Stimulated activated naive CD8-positive, alpha-beta T cell treated with anti-CD3 and anti-CD28 coated beads, Interleukin-15, Interleukin-2, amounts not matched to agents 100 U/mL and 50 U/mL, for 24 hours (primary cell): ENCODE measurements around the gene CNGB1.
"Not testable (repeated sequence)": the region's sequence is repeated elsewhere in the genome, so short reads cannot be mapped to it uniquely, and the experiment has no call there.

Experiments
- ATAC-seq: fragments of 150-1000 bp; cut with Tn5 transposase; one replicate; pipeline ENCODE4 v1.10.0; 2021
- DNase-seq: peaks from one replicate; pipeline ENCODE4 v3.0.0; 2021

The CNGB1 gene

GRCh38 chr16:57925310-57925709, 45.6 kb downstream of the CNGB1 start:
- DNase-seq (no peak), ATAC-seq (no peak)

- DNase-seq (no peak), ATAC-seq (no peak)
These were observed 46.4 kb downstream of the CNGB1 start for GRCh38 chr16:57924514-57924913.

GRCh38 chr16:57923841-57924240, 47.1 kb downstream of the CNGB1 start:
- DNase-seq (no peak), ATAC-seq (no peak)

GRCh38 chr16:57923418-57923817, 47.5 kb downstream of the CNGB1 start:
- DNase-seq (no peak), ATAC-seq (no peak)

DNA sequence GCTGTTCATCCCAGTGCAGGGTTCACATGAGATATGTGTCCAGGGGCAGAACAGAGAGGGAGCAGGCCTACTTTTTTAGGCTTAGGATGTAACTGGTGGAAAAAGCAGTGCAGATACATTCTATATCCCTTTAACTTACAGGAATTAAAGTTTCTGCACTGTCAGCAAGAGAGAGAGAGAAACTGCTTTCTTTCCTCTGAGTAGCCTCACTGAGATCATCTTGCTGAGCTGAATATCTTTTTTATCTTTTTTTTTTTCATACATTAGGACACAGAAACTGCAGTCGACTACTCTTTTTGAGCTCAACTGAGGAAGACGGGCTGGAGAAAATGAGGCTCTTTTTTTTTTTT, 50.1 kb downstream of the CNGB1 start:
- DNase-seq, result no peak
- no peak for ATAC-seq

GRCh38 chr16:57920215-57920879, 50.6 kb downstream of the CNGB1 start:
- DNase-seq (no peak), ATAC-seq (no peak)

DNA sequence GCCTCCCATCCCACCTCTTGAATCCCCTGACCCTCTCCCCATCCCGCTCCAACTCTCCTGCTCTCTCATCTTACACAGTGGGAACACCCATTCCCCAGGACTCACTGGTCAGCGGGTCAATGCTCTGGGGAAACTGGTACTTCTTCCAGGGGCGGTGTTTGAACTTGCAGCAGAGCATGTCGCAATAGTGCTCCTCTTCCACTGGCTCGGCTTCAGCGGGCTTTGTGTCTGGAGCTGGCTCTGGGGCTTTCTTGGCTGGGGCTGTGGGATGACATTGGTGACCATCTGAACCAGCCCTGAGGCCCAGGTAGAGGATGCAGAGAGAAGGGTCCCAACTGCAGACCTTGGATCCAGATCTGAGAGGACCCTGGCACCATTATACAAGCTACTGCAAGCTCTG, 51.9 kb downstream of the CNGB1 start:
- no peak for ATAC-seq
- no peak for DNase-seq

- no peak for DNase-seq
- ATAC-seq, result no peak
These were observed 52.5 kb downstream of the CNGB1 start for GRCh38 chr16:57918444-57918843.

DNA sequence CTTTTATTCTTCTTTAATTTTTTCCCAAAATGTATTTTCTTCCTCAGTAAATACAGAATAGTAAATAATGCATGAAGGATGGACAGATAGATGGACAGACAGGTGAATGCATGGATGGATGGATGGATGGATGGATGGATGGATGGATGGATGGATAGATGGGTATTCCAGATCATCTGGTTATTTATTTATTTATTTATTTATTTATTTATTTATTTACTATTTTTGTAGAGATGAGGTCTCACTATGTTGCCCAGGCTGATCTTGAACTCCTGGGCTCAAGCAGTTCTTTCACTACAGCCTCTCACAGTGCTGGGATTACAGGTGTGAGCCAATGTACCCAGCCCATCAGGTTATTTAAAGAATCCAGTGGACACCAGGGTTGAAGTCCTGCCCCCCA, 53.0 kb downstream of the CNGB1 start:
- DNase-seq, ATAC-seq: not testable (repeated sequence)

GRCh38 chr16:57917489-57917888, 53.4 kb downstream of the CNGB1 start:
- not testable (repeated sequence) for DNase-seq, ATAC-seq

DNA sequence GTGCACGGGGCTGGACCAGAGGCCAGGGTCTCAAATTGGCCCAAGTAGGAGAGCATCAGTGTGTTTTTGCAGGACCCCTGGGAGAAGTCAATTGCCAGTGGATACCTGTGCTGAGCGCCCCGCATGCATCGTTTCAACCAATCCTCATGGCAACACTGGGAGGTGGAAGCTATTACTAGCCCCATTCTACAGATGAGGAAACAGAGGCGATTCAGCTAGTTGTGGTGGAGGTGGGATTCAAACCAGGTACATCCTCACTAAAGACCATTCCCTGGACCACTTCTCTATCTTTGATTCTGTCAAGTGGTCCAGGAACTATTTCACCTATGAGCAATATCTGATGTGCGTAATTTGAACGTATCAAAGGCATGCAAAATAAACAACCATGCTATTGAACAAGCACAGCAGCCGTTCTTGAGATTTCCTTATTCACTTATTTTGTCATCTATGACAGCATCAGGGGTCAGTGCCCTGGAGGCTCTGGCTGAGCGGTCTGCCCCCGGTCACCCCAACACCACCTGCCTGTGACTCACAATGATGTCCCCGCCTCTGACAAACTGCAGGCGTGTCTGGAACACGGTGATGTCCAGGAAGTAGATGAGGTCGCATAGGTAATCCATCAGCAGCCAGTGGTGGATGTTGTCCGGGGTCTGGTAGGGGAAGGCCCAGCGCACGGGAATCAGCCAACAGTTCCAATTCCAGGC, 54.0 kb downstream of the CNGB1 start:
- DNase-seq (no peak), ATAC-seq (no peak)

DNA sequence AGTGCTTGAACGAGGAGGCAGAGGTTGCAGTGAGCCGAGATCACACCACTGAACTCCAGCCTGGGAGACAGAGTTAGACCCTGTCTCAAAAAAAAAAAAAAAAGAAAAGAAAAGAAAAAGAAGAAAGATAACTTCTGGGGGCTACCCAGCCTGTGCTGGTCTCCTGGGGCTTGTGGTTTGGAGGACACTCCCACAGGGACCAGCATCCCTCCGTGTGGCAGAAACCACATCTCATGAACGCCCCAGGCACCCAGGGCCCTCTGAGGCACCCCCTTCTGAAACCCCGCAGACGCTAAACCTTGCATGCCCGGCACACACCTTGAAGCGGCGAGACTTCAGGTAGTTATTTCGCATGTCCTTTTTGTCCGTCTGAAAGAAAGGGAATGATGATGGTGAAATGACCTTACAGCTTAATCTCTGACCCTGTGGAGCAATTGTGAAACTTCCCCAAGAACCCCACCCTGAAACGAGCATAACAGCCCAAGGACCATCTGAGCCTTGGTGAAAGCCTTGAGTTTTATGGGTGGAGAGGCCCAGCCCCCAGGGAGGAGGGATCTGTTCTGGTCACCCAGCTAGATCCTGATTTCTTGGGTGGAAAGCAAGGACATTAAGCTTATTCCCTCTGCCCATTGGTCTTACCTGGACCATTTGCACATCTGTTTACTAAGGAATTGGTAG, 55.0 kb downstream of the CNGB1 start:
- ATAC-seq (no peak), DNase-seq (no peak)

DNA sequence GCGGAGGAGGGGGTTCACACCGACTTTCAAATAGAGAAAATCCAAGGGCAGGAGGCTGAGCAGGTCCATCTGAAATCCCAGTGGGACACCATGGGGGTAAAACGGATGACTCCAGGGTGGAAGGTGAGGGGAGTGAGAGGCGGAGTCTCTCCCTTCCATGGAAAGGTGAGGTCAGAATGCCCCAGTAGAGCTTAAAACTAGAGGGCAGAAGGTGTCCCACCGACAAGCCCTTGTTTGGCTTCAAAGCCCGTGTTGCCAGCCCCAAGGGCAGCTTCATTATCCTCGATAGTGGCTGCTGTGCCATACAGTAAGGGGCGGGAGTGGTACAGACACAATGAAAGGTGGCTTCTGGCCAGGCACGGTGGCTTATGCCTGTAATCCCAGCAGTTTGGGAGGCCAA, 55.7 kb downstream of the CNGB1 start:
- ATAC-seq, result no peak
- DNase-seq, result no peak

DNA sequence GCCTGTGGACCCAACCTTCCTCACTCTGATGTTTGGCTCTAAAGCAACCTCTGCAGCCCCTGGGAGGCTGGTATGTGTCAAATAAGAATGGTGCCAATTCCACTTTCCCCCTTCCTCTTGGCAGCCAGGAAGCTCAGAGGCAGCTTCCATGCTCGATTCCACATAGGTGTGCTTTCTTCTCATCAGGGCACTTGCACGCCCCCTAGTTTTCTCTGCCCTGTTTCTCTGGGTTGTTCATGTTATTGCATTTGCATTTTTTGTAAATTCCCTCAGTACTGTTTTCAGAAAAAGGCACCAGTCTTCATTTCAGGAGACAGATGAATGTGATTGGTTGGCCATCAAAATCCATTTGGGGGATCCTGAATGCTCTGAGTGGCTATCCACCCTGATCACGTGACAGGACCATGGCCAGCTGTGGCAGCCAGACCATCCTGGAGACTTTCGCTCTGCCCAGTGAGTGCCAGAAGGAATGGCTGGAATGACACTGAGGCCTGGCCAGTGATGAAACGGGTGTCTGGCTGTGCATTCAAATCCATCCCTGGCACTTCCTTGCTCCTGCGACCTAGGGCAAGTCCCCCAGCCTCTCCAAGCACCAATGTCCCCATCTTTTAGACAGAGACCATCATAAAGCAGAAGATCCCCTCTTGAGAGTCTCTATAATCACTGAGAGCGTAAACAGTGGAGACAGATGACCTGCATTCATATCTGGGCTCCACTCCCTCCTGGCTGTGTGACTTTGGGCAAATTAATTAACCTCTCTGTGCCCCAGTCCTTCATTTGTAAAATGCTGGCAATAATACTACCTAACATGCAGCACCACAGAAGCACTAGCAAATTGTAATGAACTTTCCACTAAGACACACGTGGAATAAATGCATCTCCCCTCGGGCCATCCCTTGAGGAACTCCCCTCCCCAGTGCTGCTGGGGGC, 56.4 kb downstream of the CNGB1 start:
- no peak for ATAC-seq
- DNase-seq, result no peak

GRCh38 chr16:57912529-57913260, 58.2 kb downstream of the CNGB1 start:
- no peak for ATAC-seq
- no peak for DNase-seq

DNA sequence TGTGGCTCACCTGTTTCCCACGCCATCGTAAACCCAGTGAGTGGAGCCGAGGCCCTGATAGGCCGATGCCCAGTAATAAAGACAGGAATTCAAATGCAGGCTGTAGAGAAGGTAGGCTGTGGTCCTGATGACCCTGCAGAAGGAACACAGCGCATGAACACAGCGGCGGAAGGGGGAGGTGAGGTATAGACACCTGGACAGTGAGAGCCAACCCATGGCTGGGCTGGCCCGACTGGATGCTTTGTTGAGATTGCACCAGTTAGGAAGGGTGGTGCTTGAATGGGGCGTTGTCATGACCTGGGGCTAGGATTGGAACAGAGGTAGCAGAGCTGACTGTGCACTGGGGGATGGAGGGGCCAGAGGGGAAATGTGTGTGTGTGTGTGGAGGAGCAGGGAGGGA, 59.2 kb downstream of the CNGB1 start:
- no peak for DNase-seq

GRCh38 chr16:57910696-57911095, 60.2 kb downstream of the CNGB1 start:
- ATAC-seq (no peak), DNase-seq (no peak)

More for the DNA sequence above, 59.2 kb downstream of the CNGB1 start:
- ATAC-seq, result no peak

- DNase-seq (no peak), ATAC-seq (no peak)
These were observed 62.4 kb downstream of the CNGB1 start for GRCh38 chr16:57908409-57908987.

GRCh38 chr16:57906382-57907316, 64.3 kb downstream of the CNGB1 start:
- ATAC-seq (peak; percentile 26), DNase-seq (peak; percentile 23)

GRCh38 chr16:57904101-57904500, 66.8 kb downstream of the CNGB1 start:
- no peak for ATAC-seq
- no peak for DNase-seq
